K562 (cell line): ENCODE data around the gene BLID.

ENCODE experiments used
- BCOR ChIP-seq: fragments of 450-650 bp; IDR thresholded peaks from 2 replicates; pipeline ENCODE4 v1.6.1; 2016
- CBX3 ChIP-seq, 2 experiments: IDR thresholded peaks; 1 replicate in 1 of 2; 2 replicates in 1 of 2; pipeline ENCODE4 v1.6.1; 2012; ENCODE audit warnings: inconsistent platforms in 2 of 2, low read length in 2 of 2, borderline replicate concordance in 1 of 2, control low read depth in 1 of 2
- EZH2 ChIP-seq: IDR thresholded peaks from 2 replicates; pipeline ENCODE4 v1.6.1; 2012; ENCODE audit warnings: low read depth, mild to moderate bottlenecking, inconsistent platforms, low read length, borderline replicate concordance
- FOXK1 ChIP-seq: sonication (generic); formaldehyde crosslinking; IDR thresholded peaks from 2 replicates; pipeline ENCODE4 v1.8.0; 2022; ENCODE audit warnings: missing genetic modification reagents, mild to moderate bottlenecking, borderline replicate concordance
- RBM22 ChIP-seq: fragments of 200-400 bp; formaldehyde crosslinking; IDR thresholded peaks from 2 replicates; pipeline ENCODE4 v1.6.1; 2018; ENCODE audit warnings: low read length, low read depth; ENCODE audit not compliant: poor library complexity, severe bottlenecking
- TF ChIP-seq, protein P1 (sequence below): fragments of 450-650 bp; IDR thresholded peaks from one replicate; pipeline ENCODE4 v1.6.1; 2018; ENCODE audit warnings: mild to moderate bottlenecking, moderate library complexity; ENCODE audit not compliant: partially characterized antibody
- TF ChIP-seq, protein P2 (sequence below): sonication (generic); formaldehyde crosslinking; IDR thresholded peaks from 2 replicates; pipeline ENCODE4 v1.8.1; 2022; ENCODE audit warnings: missing genetic modification reagents

DNA sequence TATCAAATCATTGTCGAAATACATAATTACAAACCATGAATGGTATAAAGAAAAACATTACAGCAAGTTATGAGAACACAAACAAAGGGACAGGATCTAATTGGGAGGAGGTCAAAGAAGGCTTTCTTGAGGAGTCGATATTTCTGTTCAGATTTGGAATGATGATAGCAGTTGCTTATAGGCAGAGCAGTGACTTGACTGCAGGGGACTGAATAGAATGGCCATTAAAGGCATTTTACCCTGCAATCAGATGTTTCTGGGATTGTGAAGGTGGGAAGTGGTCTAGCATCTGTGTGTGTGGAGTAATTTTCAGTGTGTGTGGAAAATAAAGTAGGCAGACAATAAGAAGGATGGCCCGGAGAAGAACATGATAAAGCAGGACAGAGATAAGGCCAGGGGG is 41.0 kb downstream of the BLID start:
- no peak for TF ChIP-seq EZH2
- no peak for TF ChIP-seq FOXK1 (CRISPR knock-in tag)
- TF ChIP-seq, protein P1, sequence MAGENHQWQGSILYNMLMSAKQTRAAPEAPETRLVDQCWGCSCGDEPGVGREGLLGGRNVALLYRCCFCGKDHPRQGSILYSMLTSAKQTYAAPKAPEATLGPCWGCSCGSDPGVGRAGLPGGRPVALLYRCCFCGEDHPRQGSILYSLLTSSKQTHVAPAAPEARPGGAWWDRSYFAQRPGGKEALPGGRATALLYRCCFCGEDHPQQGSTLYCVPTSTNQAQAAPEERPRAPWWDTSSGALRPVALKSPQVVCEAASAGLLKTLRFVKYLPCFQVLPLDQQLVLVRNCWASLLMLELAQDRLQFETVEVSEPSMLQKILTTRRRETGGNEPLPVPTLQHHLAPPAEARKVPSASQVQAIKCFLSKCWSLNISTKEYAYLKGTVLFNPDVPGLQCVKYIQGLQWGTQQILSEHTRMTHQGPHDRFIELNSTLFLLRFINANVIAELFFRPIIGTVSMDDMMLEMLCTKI = no peak
- TF ChIP-seq BCOR = no peak
- TF ChIP-seq, protein P2, sequence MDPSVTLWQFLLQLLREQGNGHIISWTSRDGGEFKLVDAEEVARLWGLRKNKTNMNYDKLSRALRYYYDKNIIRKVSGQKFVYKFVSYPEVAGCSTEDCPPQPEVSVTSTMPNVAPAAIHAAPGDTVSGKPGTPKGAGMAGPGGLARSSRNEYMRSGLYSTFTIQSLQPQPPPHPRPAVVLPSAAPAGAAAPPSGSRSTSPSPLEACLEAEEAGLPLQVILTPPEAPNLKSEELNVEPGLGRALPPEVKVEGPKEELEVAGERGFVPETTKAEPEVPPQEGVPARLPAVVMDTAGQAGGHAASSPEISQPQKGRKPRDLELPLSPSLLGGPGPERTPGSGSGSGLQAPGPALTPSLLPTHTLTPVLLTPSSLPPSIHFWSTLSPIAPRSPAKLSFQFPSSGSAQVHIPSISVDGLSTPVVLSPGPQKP (CRISPR knock-in tag) = no peak
- no peak for TF ChIP-seq RBM22
- TF ChIP-seq CBX3 (IDR thresholded peaks at IDR 0.05; ENCODE audit: borderline replicate concordance in 1 of 2, low read length in 2 of 2) = no peak
